ENCODE measurements around the gene SPPL3.

The SPPL3 gene

GRCh38 chr12:120874547-120875245 lies 29.5 kb downstream of the SPPL3 start:
- DNase-seq (ENCODE audit: low spot score) = peak; percentile 69

GRCh38 chr12:120873226-120873625 lies 30.9 kb downstream of the SPPL3 start:
- no peak for DNase-seq (ENCODE audit: low spot score)

- DNase-seq (ENCODE audit: low spot score) = no peak
Measured at GRCh38 chr12:120872487-120872886, 31.7 kb downstream of the SPPL3 start.

GRCh38 chr12:120870415-120870814 lies 33.7 kb downstream of the SPPL3 start:
- no peak for DNase-seq (ENCODE audit: low spot score)

GRCh38 chr12:120869376-120869775 lies 34.8 kb downstream of the SPPL3 start:
- no peak for DNase-seq (ENCODE audit: low spot score)

- DNase-seq (ENCODE audit: low spot score) = no peak
Measured at GRCh38 chr12:120866108-120866507, 38.0 kb downstream of the SPPL3 start.

GRCh38 chr12:120865098-120865497 lies 39.1 kb downstream of the SPPL3 start:
- no peak for DNase-seq (ENCODE audit: low spot score)

GRCh38 chr12:120862664-120863063 lies 41.5 kb downstream of the SPPL3 start:
- DNase-seq (ENCODE audit: low spot score) = no peak

GRCh38 chr12:120861074-120861795 lies 42.9 kb downstream of the SPPL3 start:
- DNase-seq (ENCODE audit: low spot score) = no peak

GRCh38 chr12:120858306-120859088 lies 45.7 kb downstream of the SPPL3 start:
- DNase-seq (ENCODE audit: low spot score) = no peak

- no peak for DNase-seq (ENCODE audit: low spot score)
Measured at GRCh38 chr12:120856980-120857379, 47.2 kb downstream of the SPPL3 start.

GRCh38 chr12:120855823-120856588 lies 48.2 kb downstream of the SPPL3 start:
- DNase-seq (ENCODE audit: low spot score) = no peak

GRCh38 chr12:120854804-120855203 lies 49.4 kb downstream of the SPPL3 start:
- no peak for DNase-seq (ENCODE audit: low spot score)

GRCh38 chr12:120853188-120853587 lies 51.0 kb downstream of the SPPL3 start:
- no peak for DNase-seq (ENCODE audit: low spot score)

- DNase-seq (ENCODE audit: low spot score) = no peak
Measured at GRCh38 chr12:120851944-120852343, 52.2 kb downstream of the SPPL3 start.

GRCh38 chr12:120851444-120851843 lies 52.7 kb downstream of the SPPL3 start:
- DNase-seq (ENCODE audit: low spot score) = no peak

- DNase-seq (ENCODE audit: low spot score) = no peak
Measured at GRCh38 chr12:120849765-120850164, 54.4 kb downstream of the SPPL3 start.

GRCh38 chr12:120847814-120848213 lies 56.3 kb downstream of the SPPL3 start:
- DNase-seq (ENCODE audit: low spot score) = no peak

GRCh38 chr12:120847392-120847791 lies 56.8 kb downstream of the SPPL3 start:
- no peak for DNase-seq (ENCODE audit: low spot score)

GRCh38 chr12:120846721-120847120 lies 57.4 kb downstream of the SPPL3 start:
- no peak for DNase-seq (ENCODE audit: low spot score)

GRCh38 chr12:120845696-120846095 lies 58.5 kb downstream of the SPPL3 start:
- DNase-seq (ENCODE audit: low spot score) = no peak

Data from Ammon's horn (tissue), 1 donor.